Right atrium auricular region (tissue), 2 donors: ENCODE results near the gene ITGB1. TPM values are rescaled to one million over a fixed set of nuclear protein-coding genes. Genes with fewer than 3 reads are reported as not detected.

ENCODE experiments used
- DNase-seq: peaks from one replicate; pipeline ENCODE4 v3.0.0-alpha.2; 2019; ENCODE audit warnings: low spot score
- H3K27ac ChIP-seq, 2 donors: fragments of 200-600 bp; sonication (generic); 1 replicate in 1 of 2; 2 replicates in 1 of 2; pipeline ENCODE4 v1.5.1; 2016 to 2019
- H3K27me3 ChIP-seq, 2 donors: fragments of 200-600 bp; sonication (generic); one replicate each; pipeline versions ENCODE4 v1.5.1 to v1.6.0; 2017 to 2019
- H3K36me3 ChIP-seq: fragments of 200-600 bp; sonication (generic); one replicate; pipeline ENCODE4 v1.5.1; 2016
- H3K4me1 ChIP-seq, 2 donors: fragments of 200-600 bp; sonication (generic); one replicate each; pipeline versions ENCODE4 v1.5.1 to v1.6.0; 2017 to 2019
- H3K4me3 ChIP-seq, 2 donors: fragments of 200-600 bp; sonication (generic); 1 replicate in 1 of 2; 2 replicates in 1 of 2; pipeline ENCODE4 v1.5.1; 2017 to 2019; ENCODE audit warnings: mild to moderate bottlenecking in 1 of 2, moderate library complexity in 1 of 2
- H3K9me3 ChIP-seq, 2 donors: fragments of 200-600 bp; sonication (generic); one replicate each; pipeline ENCODE4 v1.5.1; 2019
- total RNA-seq, 2 donors: library from RNA; depleted of rRNA; stranded (reverse); fragments of >200 nt; gene quantifications; one replicate each; pipeline ENCODE4 v1.1.0, GENCODE V29; 2016
- TF ChIP-seq, protein P1 (sequence below), 2 donors: fragments of 200-600 bp; sonication (generic); IDR thresholded peaks; one replicate each; pipeline ENCODE4 v1.5.1; 2019; ENCODE audit warnings: antibody characterized with exemption in 2 of 2

Gene ITGB1
- total RNA-seq, 2 donors from 2014 or later = 454 to 1,054 TPM

DNA sequence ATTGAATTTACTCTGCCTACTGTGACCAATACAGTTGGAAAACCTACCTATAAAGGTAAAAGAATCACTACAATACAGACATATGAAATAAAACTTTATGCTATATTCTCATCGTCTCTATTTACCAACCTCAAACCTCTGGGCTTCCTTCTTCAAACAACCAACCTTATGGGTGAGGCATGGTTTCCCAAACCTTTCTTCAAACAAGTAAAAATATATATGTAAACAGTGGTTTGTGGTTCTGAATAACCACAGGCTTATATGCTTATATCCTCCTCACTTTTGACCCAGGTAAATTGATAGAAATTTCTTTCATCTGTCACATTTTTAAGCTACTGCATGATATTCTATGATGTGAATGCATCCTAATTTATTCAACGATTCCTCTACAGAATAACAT, 103.6 kb downstream of the ITGB1 start:
- TF ChIP-seq, protein P1, sequence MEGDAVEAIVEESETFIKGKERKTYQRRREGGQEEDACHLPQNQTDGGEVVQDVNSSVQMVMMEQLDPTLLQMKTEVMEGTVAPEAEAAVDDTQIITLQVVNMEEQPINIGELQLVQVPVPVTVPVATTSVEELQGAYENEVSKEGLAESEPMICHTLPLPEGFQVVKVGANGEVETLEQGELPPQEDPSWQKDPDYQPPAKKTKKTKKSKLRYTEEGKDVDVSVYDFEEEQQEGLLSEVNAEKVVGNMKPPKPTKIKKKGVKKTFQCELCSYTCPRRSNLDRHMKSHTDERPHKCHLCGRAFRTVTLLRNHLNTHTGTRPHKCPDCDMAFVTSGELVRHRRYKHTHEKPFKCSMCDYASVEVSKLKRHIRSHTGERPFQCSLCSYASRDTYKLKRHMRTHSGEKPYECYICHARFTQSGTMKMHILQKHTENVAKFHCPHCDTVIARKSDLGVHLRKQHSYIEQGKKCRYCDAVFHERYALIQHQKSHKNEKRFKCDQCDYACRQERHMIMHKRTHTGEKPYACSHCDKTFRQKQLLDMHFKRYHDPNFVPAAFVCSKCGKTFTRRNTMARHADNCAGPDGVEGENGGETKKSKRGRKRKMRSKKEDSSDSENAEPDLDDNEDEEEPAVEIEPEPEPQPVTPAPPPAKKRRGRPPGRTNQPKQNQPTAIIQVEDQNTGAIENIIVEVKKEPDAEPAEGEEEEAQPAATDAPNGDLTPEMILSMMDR (IDR thresholded peaks at IDR 0.05) = no peak
- H3K4me3 ChIP-seq = no peak overlapping the region

DNA sequence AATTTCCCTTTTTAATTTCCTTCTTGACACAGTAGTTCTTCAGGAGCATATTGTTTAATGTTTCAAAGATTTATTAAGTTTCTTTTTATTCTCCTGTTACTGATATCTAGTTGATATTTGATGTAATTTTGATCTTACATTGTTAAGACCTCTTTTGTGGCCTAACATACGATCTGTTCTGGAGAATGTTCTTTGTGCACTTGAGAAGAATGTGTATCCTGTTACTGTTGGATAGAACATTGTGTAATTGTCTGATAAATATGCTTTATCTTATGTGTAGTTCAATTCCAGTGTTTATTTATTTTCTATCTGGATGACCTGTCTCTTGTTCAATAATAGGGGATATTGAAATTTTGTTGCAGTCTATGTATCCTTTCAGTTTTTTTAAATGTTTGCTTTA, 106.7 kb downstream of the ITGB1 start:
- no peak overlapping the region for H3K27ac ChIP-seq
- TF ChIP-seq, protein P1 (IDR thresholded peaks at IDR 0.05) = no peak
- H3K4me1 ChIP-seq = no peaks in the 10 kb centered on the region
- no peaks in the 10 kb centered on the region for H3K27me3 ChIP-seq
- DNase-seq = no peak
- no peaks in the 10 kb centered on the region for H3K36me3 ChIP-seq
- H3K9me3 ChIP-seq = no peaks in the 10 kb centered on the region
- H3K4me3 ChIP-seq = no peak overlapping the region

More for the DNA sequence above, 103.6 kb downstream of the ITGB1 start:
- Histone ChIP-seq H3K27me3 (no peaks in the 10 kb centered on the region), H3K36me3 (no peaks in the 10 kb centered on the region), H3K9me3 (no peaks in the 10 kb centered on the region), H3K4me1 (no peaks in the 10 kb centered on the region), H3K27ac (no peak overlapping the region)
- no peak for DNase-seq
